CD1c-positive myeloid dendritic cell (primary cell): Measurements from ENCODE around the gene CYBRD1.

Experiments used
- DNase-seq: peaks from one replicate; pipeline ENCODE4 v3.0.0-alpha.2; 2016; ENCODE audit errors: extremely low spot score

Gene CYBRD1

GRCh38 chr2:171600126-171600525, 77.9 kb downstream of the CYBRD1 start:
- DNase-seq, result no peak

GRCh38 chr2:171602352-171602751, 80.1 kb downstream of the CYBRD1 start:
- DNase-seq, result no peak
